HepG2 (cell line): Measurements from ENCODE around the gene C2orf76. TPM values are rescaled to one million over a fixed set of nuclear protein-coding genes. Genes with fewer than 3 reads are reported as not detected.

ENCODE experiments used
- ATF3 ChIP-seq: sonication (generic); formaldehyde crosslinking; IDR thresholded peaks from 2 replicates; pipeline ENCODE4 v1.4.0; 2020; ENCODE audit warnings: missing genetic modification reagents
- CTCF ChIP-seq: sonication (generic); formaldehyde crosslinking; IDR thresholded peaks from 2 replicates; pipeline ENCODE4 v1.5.0; 2020; ENCODE audit warnings: mild to moderate bottlenecking, missing genetic modification reagents, moderate library complexity
- EP300 ChIP-seq, 3 experiments: sonication (generic) in 1 of 3; formaldehyde crosslinking in 1 of 3; IDR thresholded peaks; 2 replicates each; pipeline versions ENCODE4 v1.5.1 to v1.6.1; 2011 to 2020; ENCODE audit warnings: low read depth in 2 of 3, low read length in 2 of 3, borderline replicate concordance in 1 of 3, improper control_type of control experiment in 1 of 3, mild to moderate bottlenecking in 1 of 3, missing genetic modification reagents in 1 of 3, moderate library complexity in 1 of 3
- GABPA ChIP-seq, 2 experiments: IDR thresholded peaks; 2 replicates each; pipeline ENCODE4 v1.6.1; 2011 to 2016; ENCODE audit warnings: low read depth in 2 of 2, low read length in 1 of 2, missing biosample characterization in 1 of 2, missing genetic modification characterization in 1 of 2
- GLMP ChIP-seq: sonication (generic); formaldehyde crosslinking; IDR thresholded peaks from 2 replicates; pipeline ENCODE4 v1.9.0; 2021; ENCODE audit warnings: missing genetic modification reagents, mild to moderate bottlenecking, borderline replicate concordance
- HCFC1 ChIP-seq: fragments of 150-350 bp; IDR thresholded peaks from 2 replicates; pipeline ENCODE4 v1.6.1; 2014; ENCODE audit warnings: low read depth, low read length
- HNF1A ChIP-seq, 2 experiments: sonication (generic) in 1 of 2; formaldehyde crosslinking in 1 of 2; IDR thresholded peaks; 2 replicates each; pipeline versions ENCODE4 v1.4.0 to v1.6.1; 2016 to 2020; ENCODE audit warnings: borderline replicate concordance in 1 of 2, low read depth in 1 of 2, mild to moderate bottlenecking in 1 of 2, missing genetic modification reagents in 1 of 2
- IRF2 ChIP-seq: IDR thresholded peaks from 2 replicates; pipeline ENCODE4 v1.6.1; 2018; ENCODE audit warnings: missing genetic modification reagents, missing compliant biosample characterization
- PHB2 ChIP-seq: fragments of 450-650 bp; IDR thresholded peaks from 2 replicates; pipeline ENCODE4 v1.6.1; 2018; ENCODE audit not compliant: partially characterized antibody
- PHF8 ChIP-seq: sonication (generic); formaldehyde crosslinking; IDR thresholded peaks from 2 replicates; pipeline ENCODE4 v1.5.0; 2020; ENCODE audit warnings: missing genetic modification reagents
- PREB ChIP-seq: sonication (generic); formaldehyde crosslinking; IDR thresholded peaks from 2 replicates; pipeline ENCODE4 v1.4.0; 2020; ENCODE audit warnings: missing genetic modification reagents
- RFXAP ChIP-seq: sonication (generic); formaldehyde crosslinking; IDR thresholded peaks from 2 replicates; pipeline ENCODE4 v1.4.0; 2020; ENCODE audit warnings: missing genetic modification reagents, borderline replicate concordance
- SUZ12 ChIP-seq: fragments of 150-350 bp; IDR thresholded peaks from 2 replicates; pipeline ENCODE4 v1.6.1; 2014; ENCODE audit warnings: low read depth, low read length
- U2AF2 ChIP-seq: fragments of 200-400 bp; formaldehyde crosslinking; IDR thresholded peaks from 2 replicates; pipeline ENCODE4 v1.6.1; 2017; ENCODE audit warnings: low read depth, mild to moderate bottlenecking, low read length
- ZNF878 ChIP-seq: sonication (generic); formaldehyde crosslinking; IDR thresholded peaks from 2 replicates; pipeline ENCODE4 v1.8.1; 2023; ENCODE audit warnings: mild to moderate bottlenecking, missing genetic modification reagents, moderate library complexity
- ZSCAN30 ChIP-seq: sonication (generic); formaldehyde crosslinking; IDR thresholded peaks from 2 replicates; pipeline ENCODE4 v1.5.0; 2020; ENCODE audit warnings: mild to moderate bottlenecking, missing genetic modification reagents
- polyA plus RNA-seq, 8 experiments: library from polyadenylated mRNA; depleted of rRNA in 3 of 8; stranded (reverse) in 7 of 8; unstranded in 1 of 8; fragments of >200 nt; fragmentation: Illumina TruSeq in 4 of 8; extraction: Trizol in 4 of 8; gene quantifications; 2 replicates each; pipeline versions ENCODE4 v1.2.1 to v1.2.3, GENCODE V29; 2011 to 2016; ENCODE audit warnings: low read depth in 4 of 8, missing spikeins in 1 of 8, mixed read lengths in 1 of 8; ENCODE audit not compliant: insufficient read depth in 1 of 8
- total RNA-seq, 5 experiments: library from RNA; depleted of rRNA; stranded (reverse); fragments of >200 nt; fragmentation: Illumina TruSeq; extraction: Trizol; gene quantifications; 2 replicates each; pipeline ENCODE4 v1.2.3, GENCODE V29; 2016; ENCODE audit warnings: low read depth in 1 of 5

C2orf76 gene
- total and polyA plus RNA-seq, 2 of the 13 experiments (the other 11 are each of a cell fraction or from before 2014, with no cell fraction given): 7.7 to 8.5 TPM

- TF ChIP-seq HNF1A (IDR thresholded peaks at IDR 0.05; ENCODE audit: low read depth): peak; percentile 49; the same call in 1 of the 2 replicates
- TF ChIP-seq HNF1A (CRISPR knock-in tag; IDR thresholded peaks at IDR 0.05; ENCODE audit: borderline replicate concordance): no peak
- no peak for TF ChIP-seq PREB (CRISPR knock-in tag)
- TF ChIP-seq RFXAP (CRISPR knock-in tag): no peak
- no peak for TF ChIP-seq ATF3 (CRISPR knock-in tag)
- no peak for TF ChIP-seq ZSCAN30 (CRISPR knock-in tag)
- TF ChIP-seq GABPA (IDR thresholded peaks at IDR 0.05; ENCODE audit: low read depth, low read length): no peak
- TF ChIP-seq GABPA (CRISPR knock-in tag; IDR thresholded peaks at IDR 0.05; ENCODE audit: low read depth): no peak
- no peak for TF ChIP-seq IRF2 (CRISPR knock-in tag)
- TF ChIP-seq ZNF878 (CRISPR knock-in tag): no peak
- TF ChIP-seq GLMP (CRISPR knock-in tag): no peak
- TF ChIP-seq PHF8 (CRISPR knock-in tag): no peak
- no peak for TF ChIP-seq PHB2
- no peak for TF ChIP-seq HCFC1
- TF ChIP-seq SUZ12: no peak
- TF ChIP-seq CTCF (CRISPR knock-in tag): peak; percentile 29; the same call in 1 of the 2 replicates
- no peak for TF ChIP-seq U2AF2
- TF ChIP-seq EP300 (IDR thresholded peaks at IDR 0.05; ENCODE audit: low read depth in 2 of 2, low read length in 2 of 2): peak in 1 of 2 experiments; percentile 51; a peak in 1 of 4 replicates
- 0 out of 2 replicates have a peak, but pooled peaks have one; percentile 21 for TF ChIP-seq EP300 (CRISPR knock-in tag; IDR thresholded peaks at IDR 0.05; ENCODE audit: borderline replicate concordance)
These were observed 20.9 kb upstream of the C2orf76 start (continued) for GRCh38 chr2:119387381-119388129.
